Heart right ventricle (tissue), 16 donors: ENCODE results near the gene MXD1. TPM values are rescaled to one million over a fixed set of nuclear protein-coding genes. Genes with fewer than 3 reads are reported as not detected.
A peak's percentile ranks its signal among the peaks of the same experiment; 100 is the strongest.

Source experiments
- ATAC-seq, 8 donors: fragments of 200-7000 bp; cut with Tn5 transposase; one replicate each; pipeline ENCODE4 v1.9.1; 2020; ENCODE audit warnings: mild to moderate bottlenecking in 8 of 8, moderate library complexity in 8 of 8, moderate number of reproducible peaks in 1 of 8
- DNase-seq, 2 donors: peaks; one replicate each; pipeline ENCODE4 v3.0.0-alpha.2; 2020
- H3K27ac ChIP-seq, 10 donors: fragments of 200-600 bp; sonication (generic) in 2 of 10; one replicate each; pipeline versions ENCODE4 v1.5.0 to v1.8.0; 2020 to 2022; ENCODE audit warnings: mild to moderate bottlenecking in 3 of 10
- H3K27me3 ChIP-seq, 7 donors: fragments of 200-600 bp; one replicate each; pipeline ENCODE4 v1.8.0; 2021 to 2022; ENCODE audit warnings: mild to moderate bottlenecking in 2 of 7
- H3K36me3 ChIP-seq, 9 donors: fragments of 200-600 bp; sonication (generic) in 1 of 9; one replicate each; pipeline versions ENCODE4 v1.5.0 to v1.8.0; 2020 to 2022; ENCODE audit warnings: mild to moderate bottlenecking in 2 of 9
- H3K4me1 ChIP-seq, 9 donors: fragments of 200-600 bp; sonication (generic) in 1 of 9; one replicate each; pipeline versions ENCODE4 v1.5.0 to v1.8.0; 2020 to 2022; ENCODE audit warnings: mild to moderate bottlenecking in 4 of 9
- H3K4me3 ChIP-seq, 10 donors: fragments of 200-600 bp; sonication (generic) in 2 of 10; one replicate each; pipeline versions ENCODE4 v1.5.0 to v1.8.0; 2020 to 2022; ENCODE audit warnings: mild to moderate bottlenecking in 7 of 10, moderate library complexity in 2 of 10
- H3K9me3 ChIP-seq, 11 donors: fragments of 200-600 bp in 10 of 11; sonication (generic) in 2 of 11; one replicate each; pipeline versions ENCODE4 v1.5.0 to v1.8.0; 2013 to 2022; ENCODE audit warnings: mild to moderate bottlenecking in 2 of 11, control low read depth in 1 of 11, moderate library complexity in 1 of 11
- WGBS, 2 donors: extraction: QIAGEN DNeasy Blood & Tissue Kit; methylation state at CpG; one replicate each; pipeline ENCODE4 v1.1.7; 2013; ENCODE audit warnings: inconsistent platforms in 1 of 2; 5-methylcytosine and 5-hydroxymethylcytosine counted together
- intact Hi-C, 10 donors: fragments of 100-400 bp; cut with DNase I; formaldehyde crosslinking; loops; one replicate each; pipeline versions ENCODE4 v1.11.1 to v1.14.2; 2022
- polyA plus RNA-seq, 2 donors: library from polyadenylated mRNA; stranded (reverse); fragments of 200-250 nt; gene quantifications; one replicate each; pipeline ENCODE4 v1.2.3, GENCODE V29; 2013
- total RNA-seq, 10 donors: library from RNA; stranded (reverse); fragmentation: NEBNext Ultra II Directional in 3 of 10; extraction: Animal tissue kit (Norgen Biotek cat#: 25700) in 3 of 10; gene quantifications; one replicate each; pipeline versions ENCODE4 v1.2.1 to v1.2.4, GENCODE V29; 2021 to 2023
- TF ChIP-seq, protein P1 (sequence below), 9 donors: fragments of 200-600 bp; sonication (generic) in 2 of 9; IDR thresholded peaks; one replicate each; pipeline versions ENCODE4 v1.5.0 to v1.8.0; 2021 to 2022; ENCODE audit warnings: antibody characterized with exemption in 9 of 9, mild to moderate bottlenecking in 5 of 9, moderate library complexity in 1 of 9
- donor health status: Arrhythmogenic right ventricular cardiomyopathy.
- donor health status: ischemic (EF 13 %, LVEDD 7.1; RV severe dilation, severe dysfunction).
- donor health status: healthy with polysubstance abuse.
- donor health status: DM: no; HTN: yes; CAD: no.
- donor health status: DM: no; HTN: no; CAD: no.
- donor health status: ischemic (EF 25% LVEDD 6.9; RV normal size, moderate dysfunction).
- donor health status: ischemic (EF 25% LVEDD 5.7; RV mildly dilated, moderate dysfunction).
- donor health status: healthy.
- donor health status: DM: yes; HTN: yes; CAD: no.
- donor health status: Ischemic cardiomyopathy.
- donor health status: ischemic (EF 35%, LVEDD 5.7; RV mildly dilated, moderate dysfunction).
- donor health status: nonischemic (EF 11% LVEDD 7.7; RV severe dilation, severe dysfunction).
- donor health status: DM: yes; HTN: yes; CAD: no.
- donor health status: PGD.
- donor health status: ischemic (EF 29% LVEDD 5.4; RV normal size, mild dysfunction).
- donor health status: nonischemic (EF 23%, LVEDD 6.1; RV moderate dilation, normal function).

MXD1 gene
- total and polyA plus RNA-seq, 12 donors: 2.0 to 11.6 (median 5.9) TPM

DNA sequence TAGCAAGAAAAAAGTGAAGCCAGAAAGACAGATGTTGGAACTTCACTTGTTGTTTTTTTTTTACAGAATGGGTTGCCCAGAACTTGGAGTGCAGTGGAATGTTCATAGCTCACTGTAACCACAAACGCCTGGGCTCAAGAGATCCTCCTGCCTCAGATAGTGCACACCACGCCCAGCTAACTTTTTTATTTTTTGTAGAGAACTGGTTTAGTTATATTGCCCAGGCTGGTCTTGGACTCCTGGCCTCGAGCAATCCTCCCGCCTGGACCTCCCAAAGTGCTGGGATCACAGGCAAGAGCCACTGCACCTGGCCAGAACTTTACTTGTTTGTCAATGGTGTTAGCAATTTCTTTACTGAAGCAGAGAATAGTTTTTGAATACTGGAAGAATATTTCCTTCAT, 58.4 kb downstream of the MXD1 start:
- 79 to 80% methylated on average over 4 of the region's 4 CpGs for WGBS, 2 donors
- Histone ChIP-seq H3K27ac (no peak overlapping the region), H3K36me3 (no peaks in the 10 kb centered on the region), H3K9me3 (no peaks in the 10 kb centered on the region), H3K4me3 (no peak overlapping the region), H3K27me3 (no peaks in the 10 kb centered on the region), H3K4me1 (peaks cover 0 to 17% (median 0%) of the 10 kb centered on the region in 9 donors)
- TF ChIP-seq, protein P1, sequence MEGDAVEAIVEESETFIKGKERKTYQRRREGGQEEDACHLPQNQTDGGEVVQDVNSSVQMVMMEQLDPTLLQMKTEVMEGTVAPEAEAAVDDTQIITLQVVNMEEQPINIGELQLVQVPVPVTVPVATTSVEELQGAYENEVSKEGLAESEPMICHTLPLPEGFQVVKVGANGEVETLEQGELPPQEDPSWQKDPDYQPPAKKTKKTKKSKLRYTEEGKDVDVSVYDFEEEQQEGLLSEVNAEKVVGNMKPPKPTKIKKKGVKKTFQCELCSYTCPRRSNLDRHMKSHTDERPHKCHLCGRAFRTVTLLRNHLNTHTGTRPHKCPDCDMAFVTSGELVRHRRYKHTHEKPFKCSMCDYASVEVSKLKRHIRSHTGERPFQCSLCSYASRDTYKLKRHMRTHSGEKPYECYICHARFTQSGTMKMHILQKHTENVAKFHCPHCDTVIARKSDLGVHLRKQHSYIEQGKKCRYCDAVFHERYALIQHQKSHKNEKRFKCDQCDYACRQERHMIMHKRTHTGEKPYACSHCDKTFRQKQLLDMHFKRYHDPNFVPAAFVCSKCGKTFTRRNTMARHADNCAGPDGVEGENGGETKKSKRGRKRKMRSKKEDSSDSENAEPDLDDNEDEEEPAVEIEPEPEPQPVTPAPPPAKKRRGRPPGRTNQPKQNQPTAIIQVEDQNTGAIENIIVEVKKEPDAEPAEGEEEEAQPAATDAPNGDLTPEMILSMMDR (IDR thresholded peaks at IDR 0.05): no peak
- DNase-seq: no peak
- intact Hi-C loops: no loop called here
- no peak for ATAC-seq

DNA sequence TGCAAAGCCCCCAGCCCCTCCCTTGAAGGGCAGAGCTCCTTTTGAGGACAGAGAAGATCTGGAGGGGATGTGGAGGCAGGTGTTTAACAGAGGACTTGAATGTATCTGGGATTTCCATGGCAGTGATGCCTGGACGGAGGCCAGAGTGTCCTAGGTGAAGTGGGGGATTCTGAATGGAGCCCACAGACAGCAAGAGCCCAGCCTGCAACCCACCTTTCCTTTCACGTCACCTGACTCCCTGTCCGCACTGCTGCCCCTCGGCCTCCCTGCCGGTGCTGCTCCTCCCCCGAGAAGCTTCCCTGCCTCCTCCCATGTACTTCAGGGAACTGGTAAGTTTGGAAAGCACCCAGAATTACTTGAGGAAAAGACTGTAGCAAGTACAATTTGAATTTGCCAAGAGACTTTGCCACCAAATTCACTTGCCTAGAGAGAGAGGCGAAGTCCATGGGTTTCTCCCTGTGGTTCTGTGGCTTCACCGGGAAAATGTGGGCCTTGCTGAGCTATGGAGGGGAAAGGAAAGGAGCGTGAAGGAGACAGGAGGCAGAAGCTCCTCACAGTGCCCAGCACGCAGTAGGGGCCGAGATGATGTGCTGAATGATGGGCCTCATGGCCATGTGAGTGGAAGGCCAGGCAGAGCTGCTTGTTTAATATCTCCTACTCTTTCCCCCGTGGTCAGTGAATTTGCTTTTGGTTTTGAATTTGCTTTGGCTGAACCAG, 60.4 kb downstream of the MXD1 start:
- Histone ChIP-seq H3K9me3 (no peaks in the 10 kb centered on the region), H3K4me3 (no peak overlapping the region), H3K27ac (peak overlapping the region in 2 of 10 donors; percentile 23 to 86), H3K4me1 (peaks cover 0 to 17% (median 0%) of the 10 kb centered on the region in 9 donors), H3K27me3 (no peaks in the 10 kb centered on the region), H3K36me3 (no peaks in the 10 kb centered on the region)
- WGBS, 2 donors: 87 to 92% methylated on average over 12 of the region's 12 CpGs
- TF ChIP-seq, protein P1 (IDR thresholded peaks at IDR 0.05): no peak
- intact Hi-C loops: no loop called here
- no peak for ATAC-seq
- DNase-seq: no peak

DNA sequence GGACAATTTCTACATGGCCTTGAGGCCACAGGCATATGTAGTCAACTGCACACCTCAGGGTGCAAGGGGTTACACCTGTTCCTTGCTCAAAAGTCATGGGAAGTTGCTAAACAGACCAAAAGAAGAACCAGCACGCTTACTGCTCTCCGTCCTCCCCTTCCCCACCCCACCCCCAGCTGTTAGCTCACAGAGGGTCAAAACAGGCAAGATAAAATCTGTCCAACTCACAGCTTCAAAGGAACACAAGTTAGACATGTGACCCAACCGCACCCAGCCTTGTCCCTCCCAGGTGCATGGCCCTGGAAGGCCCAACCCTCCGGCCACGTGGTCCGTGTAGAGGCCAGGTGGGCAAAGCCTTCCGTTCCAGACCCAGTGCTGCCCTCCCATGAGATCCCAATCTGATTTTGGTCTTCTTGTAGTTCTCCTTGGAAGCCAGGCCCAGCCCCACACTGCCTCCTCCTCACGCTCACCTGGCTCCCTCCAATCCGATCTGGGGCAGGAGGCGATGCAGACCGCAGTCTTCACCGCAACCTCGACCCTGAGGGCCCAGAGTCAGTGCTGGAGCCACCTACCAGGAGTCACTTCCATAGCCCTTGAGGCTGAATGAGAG, 61.0 kb downstream of the MXD1 start:
- Histone ChIP-seq H3K4me1 (peaks cover 0 to 17% (median 0%) of the 10 kb centered on the region in 9 donors), H3K27ac (peak overlapping the region in 2 of 10 donors; percentile 64 to 89), H3K9me3 (no peaks in the 10 kb centered on the region), H3K4me3 (no peak overlapping the region), H3K27me3 (no peaks in the 10 kb centered on the region), H3K36me3 (no peaks in the 10 kb centered on the region)
- 90 to 92% methylated on average over 13 of the region's 13 CpGs for WGBS, 2 donors
- intact Hi-C loops: no loop called here
- ATAC-seq (peak in 4 of 8 donors; percentile 28 to 60 (median 40)), DNase-seq (no peak)
- TF ChIP-seq, protein P1 (IDR thresholded peaks at IDR 0.05): no peak

DNA sequence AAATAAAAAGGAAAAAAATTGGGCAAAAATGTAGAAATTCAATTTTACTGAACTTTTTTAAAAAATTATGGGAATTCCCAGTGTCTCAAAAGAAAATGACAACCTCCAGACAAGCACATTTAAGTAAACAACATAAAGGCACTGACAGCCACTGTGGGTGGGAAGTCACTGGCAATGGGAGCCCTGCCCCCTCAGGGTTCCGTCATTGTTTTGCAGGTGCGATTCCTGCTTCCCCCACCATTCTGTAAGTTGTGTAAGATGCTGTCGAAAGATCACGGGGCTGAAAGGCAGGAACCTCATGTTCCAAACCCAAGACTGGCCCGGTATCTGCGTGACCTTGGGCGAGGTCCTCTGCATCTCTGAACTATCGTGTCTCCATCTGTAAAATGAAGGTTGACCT, 62.3 kb downstream of the MXD1 start:
- no peaks in the 10 kb centered on the region for H3K9me3 ChIP-seq
- peak in 1 of 8 donors; percentile 38 for ATAC-seq
- H3K4me1 ChIP-seq: peaks cover 0 to 17% (median 0%) of the 10 kb centered on the region in 9 donors
- intact Hi-C loops: no loop called here
- H3K36me3 ChIP-seq: no peaks in the 10 kb centered on the region
- WGBS, 2 donors: 89% methylated on average over 8 of the region's 8 CpGs
- H3K27ac ChIP-seq: peak overlapping the region in 2 of 10 donors; percentile 69 to 89
- TF ChIP-seq, protein P1 (IDR thresholded peaks at IDR 0.05): no peak
- no peaks in the 10 kb centered on the region for H3K27me3 ChIP-seq
- DNase-seq: no peak
- H3K4me3 ChIP-seq: no peak overlapping the region
